Suprapubic skin (tissue), 3 donors: ENCODE data around the gene COG5.

Source experiments
- EP300 ChIP-seq: sonication (generic); formaldehyde crosslinking; IDR thresholded peaks from one replicate; pipeline ENCODE4 v1.6.1; 2017; ENCODE audit warnings: antibody characterized with exemption
- TF ChIP-seq, protein P1 (sequence below), 2 donors: fragments of 200-600 bp in 1 of 2; fragments of 450-650 bp in 1 of 2; sonication (generic) in 1 of 2; IDR thresholded peaks; one replicate each; pipeline ENCODE4 v1.5.1; 2016 to 2019; ENCODE audit warnings: antibody characterized with exemption in 2 of 2, mild to moderate bottlenecking in 1 of 2, moderate library complexity in 1 of 2

DNA sequence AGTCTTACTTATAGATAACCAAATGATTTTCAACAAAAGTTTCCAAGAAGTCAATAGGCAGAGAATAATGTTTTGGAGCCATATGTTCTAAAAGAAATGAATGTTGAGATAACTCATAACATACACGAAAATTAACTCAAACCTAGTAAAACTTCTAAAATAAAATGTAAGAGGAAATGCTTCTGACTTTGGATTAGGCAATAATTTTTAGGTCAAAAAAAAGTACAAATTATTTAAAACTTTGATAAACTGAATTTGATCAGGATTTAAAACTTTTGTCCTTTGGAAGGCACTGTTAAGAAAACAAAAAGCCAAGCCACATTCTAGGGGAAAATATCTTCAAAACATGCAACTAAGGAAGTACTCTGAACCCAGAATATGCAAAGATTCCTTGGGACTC, 242.1 kb downstream of the COG5 start:
- TF ChIP-seq, protein P1, sequence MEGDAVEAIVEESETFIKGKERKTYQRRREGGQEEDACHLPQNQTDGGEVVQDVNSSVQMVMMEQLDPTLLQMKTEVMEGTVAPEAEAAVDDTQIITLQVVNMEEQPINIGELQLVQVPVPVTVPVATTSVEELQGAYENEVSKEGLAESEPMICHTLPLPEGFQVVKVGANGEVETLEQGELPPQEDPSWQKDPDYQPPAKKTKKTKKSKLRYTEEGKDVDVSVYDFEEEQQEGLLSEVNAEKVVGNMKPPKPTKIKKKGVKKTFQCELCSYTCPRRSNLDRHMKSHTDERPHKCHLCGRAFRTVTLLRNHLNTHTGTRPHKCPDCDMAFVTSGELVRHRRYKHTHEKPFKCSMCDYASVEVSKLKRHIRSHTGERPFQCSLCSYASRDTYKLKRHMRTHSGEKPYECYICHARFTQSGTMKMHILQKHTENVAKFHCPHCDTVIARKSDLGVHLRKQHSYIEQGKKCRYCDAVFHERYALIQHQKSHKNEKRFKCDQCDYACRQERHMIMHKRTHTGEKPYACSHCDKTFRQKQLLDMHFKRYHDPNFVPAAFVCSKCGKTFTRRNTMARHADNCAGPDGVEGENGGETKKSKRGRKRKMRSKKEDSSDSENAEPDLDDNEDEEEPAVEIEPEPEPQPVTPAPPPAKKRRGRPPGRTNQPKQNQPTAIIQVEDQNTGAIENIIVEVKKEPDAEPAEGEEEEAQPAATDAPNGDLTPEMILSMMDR (IDR thresholded peaks at IDR 0.05): no peak
- TF ChIP-seq EP300: no peak
